ENCODE measurements around the gene TIA1. TPM values are rescaled to one million over a fixed set of nuclear protein-coding genes. Genes with fewer than 3 reads are reported as not detected.
A peak's percentile ranks its signal among the peaks of the same experiment; 100 is the strongest.
"Not testable (repeated sequence)": the region's sequence is repeated elsewhere in the genome, so short reads cannot be mapped to it uniquely, and the experiment has no call there.

The TIA1 gene
- total RNA-seq, 1 donor from 2014 or later: 255 TPM

DNA sequence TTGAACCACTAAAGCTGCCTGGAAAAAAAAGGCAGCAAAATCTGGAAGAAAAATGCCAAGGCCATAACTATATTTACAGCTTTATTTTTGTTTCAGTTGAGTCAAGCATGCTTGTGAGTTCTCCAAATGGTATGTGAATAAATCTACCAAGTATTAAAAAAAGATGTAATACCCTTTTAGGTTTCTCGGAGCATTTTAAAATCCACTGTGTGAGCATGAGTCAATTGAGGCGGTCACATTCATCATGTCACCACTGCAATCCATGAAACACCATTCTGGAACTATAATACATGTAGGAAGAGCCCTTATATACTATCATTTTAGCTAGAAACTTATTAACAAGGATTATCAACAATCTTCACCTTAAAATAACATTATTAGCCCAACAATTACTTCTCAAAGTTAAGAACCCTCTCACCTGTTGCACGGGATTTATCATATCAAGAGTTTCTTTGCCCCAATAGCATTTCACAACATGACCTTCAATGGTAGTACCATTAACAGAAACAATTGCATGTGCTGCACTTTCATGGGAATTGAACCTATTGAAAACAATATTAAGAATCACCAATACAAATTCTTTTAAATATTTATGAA, 33.4 kb downstream of the TIA1 start:
- DNase-seq: no peak

DNA sequence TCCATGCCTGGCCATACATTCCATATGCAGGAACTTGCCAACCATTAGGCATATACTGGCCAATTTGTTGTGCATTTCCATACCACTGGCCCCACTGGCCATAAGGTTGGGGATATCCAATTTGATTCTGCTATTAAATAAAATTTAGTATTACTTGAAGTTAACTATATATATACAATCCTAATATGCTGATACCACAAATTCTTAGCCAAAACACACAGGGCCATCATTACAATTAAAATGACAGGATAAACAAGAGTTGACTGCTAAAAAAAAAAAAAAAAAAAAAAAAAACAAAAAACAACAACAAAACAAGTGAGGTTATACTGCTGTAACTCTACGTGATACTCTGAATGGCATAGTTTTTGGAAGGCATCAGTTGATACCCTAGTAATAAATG, 34.1 kb downstream of the TIA1 start:
- DNase-seq: no peak

DNA sequence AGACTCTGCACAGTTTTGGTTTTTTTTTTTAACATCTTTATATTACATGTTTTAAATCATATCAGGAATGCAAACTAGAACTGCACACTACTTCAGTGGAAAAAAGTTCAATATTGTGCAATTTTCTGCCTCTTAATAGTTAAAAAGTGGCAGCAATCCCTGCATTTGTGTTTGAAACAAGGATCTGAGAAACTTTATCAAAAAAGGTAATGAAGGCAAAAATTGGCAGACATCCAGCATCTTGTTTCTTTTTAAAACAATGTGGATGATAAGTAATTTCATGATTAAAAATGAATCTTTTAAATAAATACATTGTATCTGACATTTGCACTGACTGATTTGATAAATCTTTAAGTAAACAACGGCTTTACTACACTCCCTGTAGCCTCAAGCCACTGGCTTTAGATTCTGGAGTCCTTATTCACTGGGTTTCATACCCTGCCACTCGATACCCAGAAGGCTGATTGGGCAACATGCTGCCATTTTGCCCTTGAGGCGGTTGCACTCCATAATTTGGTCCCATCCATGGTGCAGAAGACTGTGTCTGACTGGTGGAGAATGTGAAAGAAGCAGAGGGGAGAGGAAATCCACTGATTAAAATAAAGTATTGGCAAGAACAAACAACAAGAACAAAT, 36.0 kb downstream of the TIA1 start:
- DNase-seq: peak; percentile 20

DNA sequence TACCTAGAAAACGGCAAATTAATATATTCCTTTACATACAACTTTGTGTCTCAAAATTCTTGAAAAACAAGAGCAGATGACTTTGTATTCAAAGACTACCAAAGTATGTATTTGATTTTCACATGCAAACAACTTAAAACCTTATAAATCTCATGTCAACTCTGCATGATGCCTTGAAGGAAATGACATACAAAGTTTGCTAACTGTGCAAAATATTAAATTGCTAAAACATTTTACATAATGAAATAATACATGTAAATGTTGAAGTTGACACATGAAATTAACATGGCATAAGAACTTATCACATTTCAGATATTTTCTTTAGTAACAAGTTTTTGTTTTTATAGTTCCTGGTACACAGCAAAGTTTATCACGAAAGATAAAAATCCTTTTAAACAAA, 36.8 kb downstream of the TIA1 start:
- no peak for DNase-seq

DNA sequence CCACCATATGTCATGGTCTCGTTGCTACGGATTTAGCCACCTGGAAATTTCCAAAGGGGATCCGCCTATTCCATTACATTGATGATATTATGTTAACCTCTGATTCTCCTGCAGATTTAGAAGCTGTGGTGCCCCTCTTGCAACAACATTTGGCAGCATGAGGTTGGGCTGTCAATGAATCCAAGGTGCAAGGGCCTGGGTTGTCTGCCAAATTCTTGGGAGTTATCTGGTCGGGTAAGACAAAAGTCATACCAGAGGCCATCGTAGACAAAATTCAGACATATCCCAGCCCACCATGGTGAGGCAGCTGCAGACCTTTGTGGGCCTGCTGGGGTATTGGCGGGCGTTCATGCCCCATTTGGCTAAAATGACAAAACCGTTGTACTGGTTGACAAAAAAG, 44.0 kb downstream of the TIA1 start:
- no peak for DNase-seq

DNA sequence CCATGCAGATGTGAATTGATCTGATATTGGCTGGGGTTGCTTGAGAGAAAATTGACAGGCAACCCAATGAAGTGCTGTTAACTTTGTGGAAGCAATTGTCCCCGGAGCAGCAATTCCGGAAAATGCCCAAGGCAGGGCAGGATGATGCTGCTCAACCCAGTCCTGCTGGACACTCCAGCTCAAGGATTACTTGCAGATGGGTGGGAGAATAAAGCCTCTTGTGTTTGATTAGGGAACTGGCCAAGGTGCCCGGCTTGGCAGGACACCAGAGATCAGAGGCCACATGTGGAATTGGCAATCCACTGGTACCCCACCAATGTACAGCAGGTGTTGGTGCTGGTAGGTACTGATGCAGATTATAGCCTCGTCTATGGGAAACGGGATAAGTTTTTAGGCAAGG, 45.3 kb downstream of the TIA1 start:
- no peak for DNase-seq

DNA sequence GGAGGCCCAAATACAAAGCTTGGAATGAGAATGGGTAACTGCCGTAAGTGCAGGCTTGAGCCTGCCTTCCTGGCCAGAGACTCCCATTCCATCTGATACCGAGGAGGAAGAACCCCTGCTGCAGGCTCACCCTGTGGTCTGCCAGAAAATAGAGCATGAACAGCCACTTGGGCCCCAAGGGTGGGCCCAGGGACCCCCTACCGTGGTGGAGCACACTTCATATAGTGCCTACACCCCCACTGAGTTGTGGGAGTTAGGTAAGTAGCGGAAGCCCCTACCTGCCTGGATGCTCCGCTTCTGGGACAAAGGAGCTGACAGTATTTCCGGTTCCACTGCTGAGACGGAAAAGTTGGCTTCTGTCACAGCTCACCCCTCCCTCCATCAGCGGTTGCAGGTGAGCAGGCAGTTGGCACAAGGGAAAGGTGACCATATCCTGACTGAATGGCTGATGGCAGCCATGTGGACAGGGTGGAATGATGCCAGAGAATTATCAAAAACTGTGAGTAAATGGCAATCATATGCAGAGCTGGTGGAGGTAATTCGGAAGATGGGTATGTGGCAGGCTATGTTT, 46.1 kb downstream of the TIA1 start:
- DNase-seq: no peak

DNA sequence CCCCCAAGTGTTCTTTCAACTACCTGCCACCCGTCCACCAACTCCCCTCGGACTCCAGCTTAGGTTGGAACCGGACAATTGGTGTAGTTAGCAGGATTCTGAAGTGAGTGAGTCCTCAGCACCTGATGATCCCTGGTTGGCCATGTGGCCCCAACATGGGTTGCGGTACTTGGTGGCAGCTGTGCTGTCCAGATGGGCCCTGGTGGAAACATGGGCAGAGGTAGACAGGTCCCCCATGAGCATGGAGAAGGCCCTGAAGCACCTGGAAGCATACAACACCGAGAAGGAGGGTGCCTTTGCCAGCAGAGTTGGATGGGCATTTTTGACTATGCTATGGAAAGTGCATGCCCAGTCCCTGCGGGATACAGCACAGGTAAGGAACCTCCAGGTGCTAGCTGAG, 46.6 kb downstream of the TIA1 start:
- DNase-seq: no peak

DNA sequence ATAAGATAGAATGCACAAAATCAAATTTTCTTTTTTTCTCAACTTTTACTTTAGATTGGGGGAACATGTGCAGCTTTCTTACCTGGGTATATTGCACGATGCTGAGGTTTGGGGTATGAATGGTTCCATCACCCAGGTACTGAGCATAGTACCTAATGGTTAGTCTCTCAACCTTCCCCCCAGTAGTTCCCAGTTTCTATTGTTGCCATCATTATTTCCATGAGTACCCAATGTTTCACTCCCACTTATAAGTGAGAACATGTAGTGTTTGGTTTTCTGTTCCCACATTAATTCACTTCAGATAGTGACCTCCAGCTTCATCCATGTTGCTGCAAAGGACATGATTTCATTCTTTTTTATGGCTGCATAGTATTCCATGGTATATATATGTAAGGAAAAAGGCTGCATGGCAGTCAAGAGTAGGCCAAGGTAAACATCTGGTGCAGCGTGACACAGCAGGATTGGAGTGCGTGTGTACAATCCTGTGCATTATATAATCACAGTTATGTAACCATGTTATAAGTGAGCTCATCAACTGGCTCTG, 47.1 kb downstream of the TIA1 start:
- no peak for DNase-seq

DNA sequence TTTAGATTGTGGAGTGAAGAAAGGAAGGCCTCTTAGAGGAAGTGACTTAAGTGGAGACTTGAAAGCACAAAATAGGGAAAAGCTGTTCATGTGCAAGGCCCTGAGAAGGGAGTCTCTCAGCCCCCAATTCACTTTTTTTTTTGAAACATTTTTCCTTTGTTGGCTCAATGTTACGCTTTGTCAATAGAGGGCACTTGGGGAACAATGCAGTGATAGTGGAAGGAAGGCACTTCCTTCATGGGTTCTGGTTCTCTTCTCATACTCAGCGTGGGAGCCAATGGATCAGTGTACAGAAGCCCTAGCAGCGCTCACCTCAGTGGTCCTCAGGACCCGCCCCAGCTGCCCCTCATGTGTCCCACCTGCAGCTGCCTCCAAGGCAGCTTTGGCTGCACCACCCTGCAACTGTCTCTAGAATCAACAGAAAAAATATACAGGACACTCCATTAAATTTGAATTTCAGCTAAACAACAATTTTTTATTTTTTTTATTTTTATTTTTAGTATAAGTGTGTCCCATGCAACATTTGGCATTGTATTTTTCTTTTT, 49.0 kb downstream of the TIA1 start:
- no peak for DNase-seq

DNA sequence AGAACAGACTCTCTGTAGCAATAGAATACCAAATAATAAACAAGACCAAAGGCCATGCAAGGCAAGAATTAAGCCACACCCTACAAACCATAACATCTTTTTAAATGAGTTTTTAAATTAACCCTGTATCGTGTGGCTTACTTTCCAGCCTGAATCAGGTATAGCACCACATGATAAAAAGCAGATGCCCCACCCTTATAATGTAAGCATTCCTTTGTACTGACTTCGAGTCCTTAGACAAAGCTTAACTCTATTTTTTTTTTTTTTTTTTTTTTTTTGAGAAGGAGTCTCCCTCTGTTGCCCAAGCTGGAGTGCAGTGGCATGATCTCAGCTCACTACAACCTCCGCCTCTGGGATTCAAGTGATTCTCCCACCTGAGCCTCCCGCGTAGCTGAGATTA, 55.9 kb downstream of the TIA1 start:
- DNase-seq: no peak

DNA sequence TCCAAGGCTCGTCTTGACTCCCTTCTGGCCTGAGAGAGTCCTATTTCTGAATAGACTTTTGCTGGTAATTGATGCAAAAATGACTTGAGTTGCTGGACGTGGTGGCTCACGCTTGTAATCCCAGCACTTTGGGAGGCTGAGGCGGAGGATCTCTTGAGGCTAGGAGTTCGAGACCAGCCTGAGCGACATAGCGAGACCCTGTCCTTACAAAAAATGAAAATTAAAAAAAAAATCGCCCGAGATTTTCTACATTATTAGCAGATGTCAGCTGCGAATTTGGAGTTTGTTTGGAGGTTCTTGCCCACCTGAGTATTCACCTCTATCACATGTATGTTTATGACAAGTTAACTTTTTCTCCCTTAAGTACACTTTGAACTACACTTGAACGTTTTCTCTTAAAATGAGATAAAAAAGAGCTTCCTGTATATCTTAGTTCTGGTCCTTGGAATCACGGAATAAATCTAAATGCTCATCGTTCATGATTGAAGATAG, 57.1 kb downstream of the TIA1 start:
- DNase-seq: no peak

DNA sequence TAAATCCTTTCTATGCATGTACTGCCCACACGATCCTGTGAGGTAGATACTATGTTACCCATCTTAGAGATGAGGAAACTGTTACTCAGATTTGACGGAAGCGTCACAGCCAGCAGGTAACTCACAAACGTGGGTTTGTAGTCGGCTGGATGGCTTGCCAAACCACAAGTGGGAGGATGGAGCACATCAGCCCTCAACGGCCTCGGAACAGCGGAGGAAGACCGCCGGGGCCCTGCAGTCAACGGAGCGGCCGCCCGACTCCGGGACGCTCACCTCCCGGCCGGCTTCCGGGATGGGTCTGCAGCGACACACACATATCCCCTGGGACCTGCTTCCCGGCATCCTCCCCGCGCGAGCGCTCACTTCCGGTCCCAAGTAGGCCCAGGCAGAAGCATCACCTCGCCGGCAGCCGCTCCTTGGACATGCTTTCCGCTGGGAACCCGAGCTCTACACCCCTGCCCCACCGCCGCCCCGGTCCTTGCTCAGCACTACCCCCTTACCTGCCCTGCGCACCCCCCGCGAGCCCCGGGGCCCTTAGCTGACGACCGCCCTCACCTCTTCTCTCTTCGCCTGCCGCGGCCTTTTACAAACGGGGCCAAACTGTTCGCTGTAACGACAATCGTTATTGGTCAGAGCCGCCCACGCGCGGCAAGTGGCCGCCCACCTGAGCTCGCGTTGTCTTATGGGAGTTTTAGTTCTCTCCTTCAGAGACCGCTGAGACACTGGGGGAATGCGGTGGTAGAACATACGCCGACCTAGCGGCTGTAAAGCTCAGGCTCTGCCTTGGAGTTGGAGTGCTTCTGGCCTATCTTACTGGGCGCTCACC, 57.8 kb downstream of the TIA1 start, which contains the start of gene C2orf42:
Gene C2orf42 (minus strand): TSS at position 602 of the 826 bp plus-strand sequence. CDS start 9,034 bp downstream, outside the sequence.
- peak; percentile 99 for DNase-seq

DNA sequence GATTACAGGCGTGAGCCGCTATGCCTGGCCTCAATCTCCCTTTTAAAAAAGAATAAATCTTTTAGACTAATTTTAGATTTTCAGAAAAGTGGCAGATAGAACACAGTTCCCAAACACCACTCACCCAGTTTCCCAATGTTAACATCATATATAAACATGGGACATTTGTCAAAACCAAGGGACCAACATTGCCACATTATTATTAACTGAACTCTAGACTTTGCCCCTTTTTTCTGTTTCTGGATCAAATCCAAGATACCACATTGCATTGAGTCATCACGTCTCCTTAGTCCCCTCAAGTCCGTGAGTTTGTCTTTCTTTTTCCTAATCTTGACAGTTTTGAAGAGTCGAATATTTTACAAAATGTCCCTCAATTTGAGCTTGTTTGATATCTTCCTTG, 60.0 kb downstream of the TIA1 start:
- DNase-seq: no peak

DNA sequence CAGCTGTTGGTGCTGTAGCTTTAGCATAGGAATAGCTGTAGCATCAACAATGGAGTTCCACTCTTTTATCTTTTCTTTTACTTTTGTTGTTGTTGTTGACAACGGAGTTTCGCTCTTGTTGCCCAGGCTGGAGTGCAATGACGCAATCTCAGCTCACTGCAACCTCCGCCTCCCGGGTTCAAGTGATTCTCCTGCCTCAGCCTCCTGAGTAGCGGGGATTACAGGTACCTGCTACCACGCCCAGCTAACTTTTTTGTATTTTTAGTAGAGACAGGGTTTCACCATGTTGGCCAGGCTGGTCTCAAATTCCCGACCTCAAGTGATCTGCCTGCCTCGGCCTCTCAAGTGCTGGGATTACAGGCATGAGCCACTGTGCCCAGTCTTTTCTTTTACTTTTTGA, 61.3 kb downstream of the TIA1 start:
- DNase-seq: not testable (repeated sequence)

DNA sequence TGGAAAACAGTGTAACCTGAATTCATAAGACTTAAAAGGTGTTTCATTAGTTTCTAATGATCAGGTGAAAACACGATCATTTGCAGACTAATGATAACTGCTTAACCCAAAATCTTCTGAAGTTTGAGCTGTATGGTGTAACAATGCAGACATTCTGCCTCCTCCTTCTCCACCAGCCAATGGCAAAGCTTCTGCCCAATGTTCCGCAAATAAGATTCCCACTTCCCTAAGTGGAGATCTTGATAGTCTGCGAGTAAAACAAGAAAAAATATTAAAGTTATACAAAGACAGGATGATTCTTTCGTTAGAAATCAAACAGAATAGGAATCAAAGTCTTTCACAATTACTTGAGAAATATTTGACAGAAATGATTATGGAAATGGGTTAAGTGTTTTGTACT, 65.7 kb downstream of the TIA1 start:
- DNase-seq: no peak

DNA sequence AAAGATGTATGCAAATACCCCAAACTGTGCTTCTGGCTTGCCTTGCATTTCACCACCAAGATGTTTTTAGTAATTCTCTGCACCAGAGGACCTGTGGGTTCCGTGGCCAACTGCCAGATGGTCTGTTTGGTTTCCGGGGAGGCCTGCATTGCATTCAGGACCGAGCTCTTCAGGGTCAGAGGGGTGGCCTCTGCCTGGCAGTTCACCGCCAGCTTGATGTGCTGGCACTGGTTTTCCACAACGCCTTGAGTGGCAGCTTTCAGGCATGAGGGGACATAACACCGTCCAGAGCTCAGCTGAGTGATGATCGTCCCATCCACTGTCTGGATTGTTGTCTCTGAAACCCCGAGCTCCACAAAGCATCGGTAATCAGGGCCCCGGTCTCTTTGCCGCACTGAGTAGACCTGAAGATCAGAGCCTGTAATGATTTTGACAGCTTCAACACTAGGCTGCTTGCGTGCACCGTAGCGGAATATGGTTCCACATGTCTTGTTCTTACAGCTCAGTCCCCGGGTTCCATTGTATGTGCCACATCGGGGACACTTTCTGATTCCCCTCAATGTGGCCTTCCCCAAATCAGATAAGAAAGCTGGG, 67.0 kb downstream of the TIA1 start:
- DNase-seq: no peak

DNA sequence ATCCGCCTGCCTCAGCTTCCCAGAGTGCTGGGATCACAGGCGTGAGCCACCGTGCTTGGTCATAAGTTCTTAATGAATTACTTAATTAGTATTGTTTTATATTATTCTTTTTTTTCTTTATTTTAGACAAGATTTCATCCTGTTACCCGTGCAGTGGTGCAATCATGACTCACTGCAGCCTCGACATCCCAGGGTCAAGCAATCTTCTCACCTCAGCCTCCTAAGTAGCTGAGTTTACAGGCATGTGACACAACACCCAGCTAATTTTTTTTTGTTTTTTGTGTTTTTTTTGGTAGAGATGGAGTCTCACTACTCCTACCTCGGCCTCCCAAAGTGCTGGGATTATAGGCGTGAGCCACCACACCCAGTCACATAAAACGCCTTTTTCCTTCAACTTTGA, 74.9 kb downstream of the TIA1 start:
- DNase-seq: no peak

DNA sequence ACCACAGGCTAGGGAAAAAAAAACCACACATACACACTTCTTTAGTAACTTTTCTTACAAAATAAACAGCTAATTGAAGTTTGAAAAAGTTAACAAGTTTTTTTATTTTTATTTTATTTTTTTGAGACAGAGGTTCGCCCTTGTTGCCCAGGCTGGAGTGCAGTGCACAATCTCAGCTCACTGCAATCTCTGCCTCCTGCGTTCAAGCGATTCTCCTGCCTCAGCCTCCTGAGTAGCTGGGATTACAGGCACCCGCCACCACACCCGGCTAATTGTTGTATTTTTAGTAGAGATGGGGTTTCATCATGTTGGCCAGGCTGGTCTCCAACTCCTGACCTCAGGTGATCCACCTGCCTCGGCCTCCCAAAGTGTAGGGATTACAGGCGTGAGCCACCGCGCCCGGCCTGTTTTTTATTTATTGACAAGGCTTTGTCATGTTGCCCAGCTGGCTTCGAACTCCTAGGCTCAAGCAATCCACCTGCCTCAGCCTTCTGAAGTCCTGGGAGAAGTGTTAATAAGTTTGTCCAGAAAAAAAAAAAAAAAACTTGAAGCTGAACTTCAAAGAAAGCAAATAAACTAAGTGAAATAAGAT, 78.7 kb downstream of the TIA1 start:
- not testable (repeated sequence) for DNase-seq

DNA sequence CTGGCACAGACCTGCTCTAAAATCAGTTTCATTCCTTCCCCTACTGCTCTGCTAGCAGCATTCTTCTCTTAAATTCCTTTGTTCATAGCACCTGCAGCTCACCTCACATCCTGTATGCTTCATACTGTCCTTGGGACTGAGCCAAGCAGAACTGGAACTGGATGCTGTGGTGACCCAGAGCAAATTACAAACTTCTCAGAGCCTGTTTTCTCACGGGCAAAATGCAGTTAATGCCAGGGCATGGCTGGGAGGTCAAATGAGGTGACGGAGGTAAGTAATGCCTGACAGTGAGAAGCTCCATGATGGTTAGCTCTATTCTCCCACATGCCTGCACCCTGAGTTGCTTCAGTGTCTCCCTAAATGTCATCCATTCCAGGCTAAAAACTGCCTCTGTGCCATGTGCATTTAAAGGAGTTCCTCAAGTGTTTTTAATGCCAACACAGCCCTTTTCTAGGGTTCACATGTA, 87.3 kb downstream of the TIA1 start:
- DNase-seq: no peak

DNA sequence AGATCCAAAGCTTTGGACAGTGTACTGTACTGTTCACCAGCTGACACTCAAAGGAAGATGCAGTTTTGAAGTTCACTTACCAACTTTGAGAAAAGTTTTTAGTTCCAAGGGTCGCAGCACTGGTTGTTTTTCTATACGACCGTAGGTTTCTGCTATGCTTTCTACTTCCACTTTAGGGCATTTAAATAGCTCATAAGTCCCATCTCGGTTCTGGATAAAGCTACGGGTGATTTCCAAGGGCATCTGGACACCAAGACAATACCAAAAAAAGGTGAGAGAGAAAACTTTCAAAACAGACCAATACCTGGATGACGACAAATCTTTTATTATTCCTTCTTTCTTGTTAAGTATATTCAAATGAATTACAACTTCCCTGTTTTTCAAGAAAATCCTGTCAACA, 87.9 kb downstream of the TIA1 start:
- DNase-seq: no peak
